ENCODE data around the gene AKTIP.
"Not testable (repeated sequence)": the region's sequence is repeated elsewhere in the genome, so short reads cannot be mapped to it uniquely, and the experiment has no call there.

The AKTIP gene

GRCh38 chr16:53515259-53515658 lies 12.2 kb upstream of the AKTIP start:
- DNase-seq (ENCODE audit: low read depth): no peak

- not testable (repeated sequence) for DNase-seq (ENCODE audit: low read depth)
Observed at GRCh38 chr16:53512795-53513194, 9.8 kb upstream of the AKTIP start.

DNA sequence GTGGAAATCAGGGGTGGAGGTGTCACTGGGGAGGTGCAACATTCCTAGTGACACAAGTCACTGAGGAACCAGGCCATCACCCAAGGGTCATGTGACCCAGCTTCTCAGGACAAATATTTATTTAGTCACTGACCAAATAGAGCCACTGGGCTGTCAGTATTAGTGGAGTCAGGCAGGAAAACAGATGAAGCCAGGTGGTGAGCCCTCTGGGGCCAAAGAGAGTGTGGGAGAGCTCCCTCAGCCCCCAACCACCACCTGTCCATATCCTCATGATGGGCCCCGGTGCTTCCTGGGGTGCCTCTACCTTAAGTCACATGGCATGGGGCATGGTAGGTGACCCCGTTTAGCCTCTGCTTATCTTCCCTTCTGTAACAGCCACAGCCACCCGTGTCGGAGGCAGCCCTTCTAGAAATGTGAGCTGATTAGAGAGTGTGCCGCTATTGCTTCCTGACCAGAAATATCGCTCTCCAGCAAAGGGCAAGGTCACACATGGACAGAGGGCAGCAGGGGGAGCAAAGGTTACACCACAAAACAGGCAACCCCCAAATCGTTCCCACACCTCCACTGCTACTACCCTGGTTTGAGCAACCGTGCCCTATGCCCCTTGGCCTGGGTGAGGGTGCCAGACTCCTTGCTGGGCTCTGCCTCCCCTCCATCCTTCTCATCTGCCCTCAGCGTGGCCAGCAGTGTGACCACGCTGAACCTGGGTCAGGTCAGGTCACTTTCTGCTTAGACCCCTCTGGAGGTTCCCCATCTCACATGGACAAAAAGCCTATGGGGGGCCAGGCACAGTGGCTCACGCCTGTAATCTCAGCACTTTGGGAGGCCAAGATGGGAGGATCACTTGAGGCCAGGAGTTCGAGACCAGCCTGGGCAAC lies 8.6 kb upstream of the AKTIP start:
- no peak for DNase-seq (ENCODE audit: low read depth)

GRCh38 chr16:53511084-53511402 lies 8.0 kb upstream of the AKTIP start:
- DNase-seq (ENCODE audit: low read depth): no peak

DNA sequence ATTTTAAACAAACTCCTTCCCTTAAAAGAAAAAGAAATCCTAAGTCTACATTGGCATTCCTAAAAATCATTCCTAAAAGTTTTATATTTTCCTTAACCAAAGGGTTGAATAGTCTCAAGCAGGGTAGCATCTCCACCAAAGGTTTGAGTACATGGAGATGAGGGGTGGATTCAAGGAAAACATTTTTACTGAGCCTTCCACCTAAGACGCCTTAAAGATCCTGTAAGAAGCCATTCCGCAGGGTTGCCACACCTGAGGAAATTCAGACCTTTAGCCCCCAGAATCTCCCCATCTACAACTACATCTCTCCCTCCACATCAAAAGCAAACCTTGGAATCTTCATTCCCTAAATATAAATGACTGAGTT lies 7.7 kb upstream of the AKTIP start:
- no peak for DNase-seq (ENCODE audit: low read depth)

- DNase-seq (ENCODE audit: low read depth): no peak
Observed at GRCh38 chr16:53509906-53510703, 7.1 kb upstream of the AKTIP start.

GRCh38 chr16:53507464-53508179 lies 4.6 kb upstream of the AKTIP start:
- DNase-seq (ENCODE audit: low read depth): no peak

DNA sequence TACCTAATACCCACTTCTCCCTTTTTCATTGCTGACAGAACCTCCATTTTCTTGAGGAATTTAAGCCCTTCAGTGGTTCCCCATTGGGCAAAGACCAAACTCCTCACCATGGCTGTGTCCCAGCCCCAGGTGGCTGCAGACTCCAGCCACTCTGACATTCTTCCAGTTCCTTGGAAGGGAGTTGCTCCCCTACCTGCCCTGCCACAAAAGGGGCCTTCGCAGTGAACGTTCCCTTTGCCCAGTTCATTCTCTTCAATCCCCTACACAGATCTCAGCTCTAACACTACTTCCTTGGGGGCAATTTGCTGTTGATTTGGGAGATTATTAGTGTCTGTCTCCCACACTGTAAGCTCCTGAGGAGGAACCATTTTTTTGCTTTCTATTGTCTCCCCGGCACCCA lies 3.2 kb upstream of the AKTIP start:
- no peak for DNase-seq (ENCODE audit: low read depth)

DNA sequence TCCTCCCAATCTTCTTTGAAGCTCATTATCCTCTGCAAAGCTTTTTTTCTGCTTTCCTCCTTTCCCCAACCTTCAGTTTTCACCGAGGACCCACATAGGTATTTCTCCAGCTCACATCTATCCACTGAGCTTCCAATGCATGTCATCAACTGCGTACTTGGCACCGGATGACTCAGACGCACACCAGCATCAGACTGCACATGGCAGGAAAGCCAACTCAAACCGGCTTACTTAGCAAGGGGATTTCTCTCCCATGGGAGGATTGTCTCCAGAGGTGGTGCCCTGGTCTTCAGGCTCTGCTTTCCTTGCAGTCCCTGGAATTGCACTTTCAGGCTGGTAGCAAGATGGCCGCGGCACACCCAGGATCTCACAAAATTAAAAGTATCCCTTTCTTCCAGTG lies 1.7 kb upstream of the AKTIP start:
- DNase-seq (ENCODE audit: low read depth): no peak

DNA sequence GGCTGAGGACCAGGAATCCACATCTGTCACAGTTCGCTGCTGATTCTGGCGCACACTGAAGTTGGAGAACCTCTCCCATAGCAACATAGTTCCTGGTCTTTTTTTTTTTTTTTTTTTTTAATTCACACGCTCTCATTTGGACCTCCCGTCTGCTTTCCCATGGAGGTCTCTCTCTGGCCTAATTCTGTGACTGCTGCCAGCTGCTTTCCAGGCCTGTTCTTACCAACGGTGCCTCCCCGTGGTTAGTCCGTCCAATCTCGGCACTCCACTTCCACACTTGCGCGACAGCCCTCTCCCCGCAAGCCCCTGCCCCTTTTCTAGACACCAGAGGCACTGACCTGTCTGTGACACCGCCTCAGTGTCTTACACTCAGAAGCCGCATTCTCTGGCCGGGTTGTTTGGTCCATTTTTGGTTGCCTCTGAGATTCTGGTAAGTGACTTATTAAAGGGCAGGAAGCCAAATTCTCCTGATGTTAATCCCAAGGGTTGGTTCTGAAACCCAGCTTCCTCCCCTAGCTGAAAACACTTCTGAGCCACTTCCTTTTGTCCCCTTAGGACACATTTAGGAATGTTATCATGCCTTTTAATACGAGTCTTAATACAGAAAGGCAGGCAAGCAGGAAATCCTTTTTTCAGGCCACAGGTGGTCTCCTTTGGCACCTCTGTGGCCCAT lies 1.1 kb upstream of the AKTIP start:
- no peak for DNase-seq (ENCODE audit: low read depth)

GRCh38 chr16:53503270-53503923 lies 388 bp upstream of the AKTIP start:
- DNase-seq (ENCODE audit: low read depth): peak; percentile 99

GRCh38 chr16:53501216-53501859 lies 1.7 kb downstream of the AKTIP start:
- no peak for DNase-seq (ENCODE audit: low read depth)

- DNase-seq (ENCODE audit: low read depth): no peak
Observed at GRCh38 chr16:53498984-53499383, 4.0 kb downstream of the AKTIP start.

GRCh38 chr16:53495325-53495724 lies 7.7 kb downstream of the AKTIP start:
- no peak for DNase-seq (ENCODE audit: low read depth)

- DNase-seq (ENCODE audit: low read depth): no peak
Observed at GRCh38 chr16:53494636-53495035, 8.4 kb downstream of the AKTIP start.

GRCh38 chr16:53492503-53492902 lies 10.5 kb downstream of the AKTIP start:
- no peak for DNase-seq (ENCODE audit: low read depth)

GRCh38 chr16:53489755-53490154 lies 13.3 kb downstream of the AKTIP start:
- no peak for DNase-seq (ENCODE audit: low read depth)

- DNase-seq (ENCODE audit: low read depth): no peak
Observed at GRCh38 chr16:53486230-53486629, 16.8 kb downstream of the AKTIP start.

DNA sequence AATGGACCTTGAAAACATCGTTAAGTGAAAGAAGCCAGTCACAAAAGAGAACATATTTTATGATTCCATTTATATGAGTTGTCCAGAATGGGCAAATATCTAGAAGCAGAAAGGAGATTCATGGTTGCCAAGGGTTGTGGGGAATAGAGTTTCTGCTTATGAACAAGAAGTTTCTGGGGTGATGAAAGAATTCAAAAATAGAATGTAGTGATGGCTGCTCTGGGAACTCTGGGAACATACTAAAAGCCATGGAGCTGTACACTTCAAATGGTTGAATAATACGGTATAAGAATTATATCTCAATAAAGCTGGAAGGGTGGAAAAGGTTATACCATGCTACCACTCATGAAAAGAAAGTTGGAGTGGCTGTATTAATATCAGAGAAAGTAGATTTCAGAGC lies 18.5 kb downstream of the AKTIP start:
- DNase-seq (ENCODE audit: low read depth): no peak

- DNase-seq (ENCODE audit: low read depth): no peak
Observed at GRCh38 chr16:53482123-53482522, 20.9 kb downstream of the AKTIP start.

GRCh38 chr16:53480394-53480793 lies 22.6 kb downstream of the AKTIP start:
- no peak for DNase-seq (ENCODE audit: low read depth)

Measured in HS-27A (cell line).